ENCODE measurements around the gene ZNF516.

The ZNF516 gene

GRCh38 chr18:76463358-76463757 is 31.7 kb downstream of the ZNF516 start:
- TF ChIP-seq SIN3A (IDR thresholded peaks at IDR 0.05; ENCODE audit: borderline replicate concordance, insufficient read depth, low read length) (no peak), TAF1 (IDR thresholded peaks at IDR 0.05; ENCODE audit: borderline replicate concordance, insufficient read depth, low read length) (no peak), REST (IDR thresholded peaks at IDR 0.05; ENCODE audit: insufficient read depth in 1 of 2, low read depth in 2 of 2, low read length in 2 of 2) (no peak), POLR2AphosphoS5 (IDR thresholded peaks at IDR 0.05; ENCODE audit: low read depth, low read length) (no peak), FOXP2 (optimal IDR thresholded peaks at IDR 0.05; ENCODE audit: borderline replicate concordance, extremely low read depth, extremely low read length, insufficient read depth) (no peak)

- TF ChIP-seq SIN3A (IDR thresholded peaks at IDR 0.05; ENCODE audit: borderline replicate concordance, insufficient read depth, low read length): no peak
- TF ChIP-seq POLR2AphosphoS5 (IDR thresholded peaks at IDR 0.05; ENCODE audit: low read depth, low read length): no peak
- no peak for TF ChIP-seq REST (IDR thresholded peaks at IDR 0.05; ENCODE audit: insufficient read depth in 1 of 2, low read depth in 2 of 2, low read length in 2 of 2)
- no peak for TF ChIP-seq FOXP2 (optimal IDR thresholded peaks at IDR 0.05; ENCODE audit: borderline replicate concordance, extremely low read depth, extremely low read length, insufficient read depth)
- no peak for TF ChIP-seq TAF1 (IDR thresholded peaks at IDR 0.05; ENCODE audit: borderline replicate concordance, insufficient read depth, low read length)
Measured at GRCh38 chr18:76462326-76462694, 32.7 kb downstream of the ZNF516 start.

GRCh38 chr18:76461692-76462325 is 33.2 kb downstream of the ZNF516 start:
- TF ChIP-seq TAF1 (IDR thresholded peaks at IDR 0.05; ENCODE audit: borderline replicate concordance, insufficient read depth, low read length): no peak
- TF ChIP-seq REST (IDR thresholded peaks at IDR 0.05; ENCODE audit: insufficient read depth in 1 of 2, low read depth in 2 of 2, low read length in 2 of 2): no peak
- TF ChIP-seq FOXP2 (optimal IDR thresholded peaks at IDR 0.05; ENCODE audit: borderline replicate concordance, extremely low read depth, extremely low read length, insufficient read depth): no peak
- no peak for TF ChIP-seq POLR2AphosphoS5 (IDR thresholded peaks at IDR 0.05; ENCODE audit: low read depth, low read length)
- no peak for TF ChIP-seq SIN3A (IDR thresholded peaks at IDR 0.05; ENCODE audit: borderline replicate concordance, insufficient read depth, low read length)

GRCh38 chr18:76461148-76461547 is 33.9 kb downstream of the ZNF516 start:
- no peak for TF ChIP-seq FOXP2 (optimal IDR thresholded peaks at IDR 0.05; ENCODE audit: borderline replicate concordance, extremely low read depth, extremely low read length, insufficient read depth)

- no peak for TF ChIP-seq FOXP2 (optimal IDR thresholded peaks at IDR 0.05; ENCODE audit: borderline replicate concordance, extremely low read depth, extremely low read length, insufficient read depth)
- no peak for TF ChIP-seq REST (IDR thresholded peaks at IDR 0.05; ENCODE audit: insufficient read depth in 1 of 2, low read depth in 2 of 2, low read length in 2 of 2)
- no peak for TF ChIP-seq SIN3A (IDR thresholded peaks at IDR 0.05; ENCODE audit: borderline replicate concordance, insufficient read depth, low read length)
- no peak for TF ChIP-seq POLR2AphosphoS5 (IDR thresholded peaks at IDR 0.05; ENCODE audit: low read depth, low read length)
- TF ChIP-seq TAF1 (IDR thresholded peaks at IDR 0.05; ENCODE audit: borderline replicate concordance, insufficient read depth, low read length): no peak
Measured at GRCh38 chr18:76460482-76460881, 34.6 kb downstream of the ZNF516 start.
